ENCODE measurements around the gene MSH3. TPM values are rescaled to one million over a fixed set of nuclear protein-coding genes. Genes with fewer than 3 reads are reported as not detected.
A peak's percentile ranks its signal among the peaks of the same experiment; 100 is the strongest.

MSH3 gene
- total and polyA plus RNA-seq, 12 donors: 2.6 to 15.1 (median 11.6) TPM

DNA sequence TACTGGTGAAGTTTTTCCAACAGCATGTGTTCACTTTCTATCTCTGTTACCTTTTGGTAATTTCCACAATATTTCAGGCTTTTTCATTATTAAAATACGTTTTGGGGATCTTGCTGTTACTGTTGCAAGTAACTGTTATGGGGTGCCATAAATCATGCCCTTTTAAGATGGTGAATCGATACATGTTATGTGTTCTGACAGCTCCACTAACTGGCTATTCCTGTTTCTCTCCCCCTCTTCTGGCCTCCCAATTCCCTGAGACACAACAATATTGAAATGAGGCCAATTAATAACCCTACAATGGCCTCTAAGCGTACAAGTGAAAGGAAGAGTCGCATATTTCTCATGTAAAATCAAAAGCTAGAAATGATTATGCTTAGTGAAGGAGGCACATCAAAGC, 13.1 kb upstream of the MSH3 start:
- no peak for DNase-seq
- no peaks in the 10 kb centered on the region for H3K4me1 ChIP-seq

DNA sequence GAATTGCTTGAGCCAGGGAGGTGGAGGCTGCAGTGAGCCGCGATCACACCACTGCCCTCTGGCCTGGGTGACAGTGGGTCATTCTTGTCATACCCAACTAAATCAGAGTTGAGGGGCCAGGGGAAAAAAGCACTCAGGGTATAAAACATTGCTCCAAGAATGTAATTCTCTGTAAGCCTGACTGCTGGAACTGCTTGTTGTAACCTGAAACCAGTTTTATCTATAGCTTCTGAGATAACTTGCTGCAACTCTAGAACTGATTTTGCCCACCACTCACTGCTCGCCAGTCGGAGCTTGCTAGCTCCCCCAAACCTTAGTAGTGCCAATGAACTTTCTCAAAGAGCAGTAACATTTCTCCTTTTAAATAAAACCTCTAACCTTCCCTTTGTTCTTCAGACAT, 9.6 kb upstream of the MSH3 start:
- intact Hi-C loops (cut with DNase I): no loop called here
- DNase-seq: no peak
- WGBS, 2 donors: 40 to 62% methylated on average over 4 of the region's 4 CpGs
- H3K27ac ChIP-seq: no peak overlapping the region
- TF ChIP-seq, protein P1, sequence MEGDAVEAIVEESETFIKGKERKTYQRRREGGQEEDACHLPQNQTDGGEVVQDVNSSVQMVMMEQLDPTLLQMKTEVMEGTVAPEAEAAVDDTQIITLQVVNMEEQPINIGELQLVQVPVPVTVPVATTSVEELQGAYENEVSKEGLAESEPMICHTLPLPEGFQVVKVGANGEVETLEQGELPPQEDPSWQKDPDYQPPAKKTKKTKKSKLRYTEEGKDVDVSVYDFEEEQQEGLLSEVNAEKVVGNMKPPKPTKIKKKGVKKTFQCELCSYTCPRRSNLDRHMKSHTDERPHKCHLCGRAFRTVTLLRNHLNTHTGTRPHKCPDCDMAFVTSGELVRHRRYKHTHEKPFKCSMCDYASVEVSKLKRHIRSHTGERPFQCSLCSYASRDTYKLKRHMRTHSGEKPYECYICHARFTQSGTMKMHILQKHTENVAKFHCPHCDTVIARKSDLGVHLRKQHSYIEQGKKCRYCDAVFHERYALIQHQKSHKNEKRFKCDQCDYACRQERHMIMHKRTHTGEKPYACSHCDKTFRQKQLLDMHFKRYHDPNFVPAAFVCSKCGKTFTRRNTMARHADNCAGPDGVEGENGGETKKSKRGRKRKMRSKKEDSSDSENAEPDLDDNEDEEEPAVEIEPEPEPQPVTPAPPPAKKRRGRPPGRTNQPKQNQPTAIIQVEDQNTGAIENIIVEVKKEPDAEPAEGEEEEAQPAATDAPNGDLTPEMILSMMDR (IDR thresholded peaks at IDR 0.05): no peak
- H3K27me3 ChIP-seq: no peaks in the 10 kb centered on the region
- no peak overlapping the region for H3K4me3 ChIP-seq
- H3K4me1 ChIP-seq: no peaks in the 10 kb centered on the region
- peaks cover 0 to 89% (median 0%) of the 10 kb centered on the region in 9 donors for H3K36me3 ChIP-seq
- no peak for ATAC-seq
- no peaks in the 10 kb centered on the region for H3K9me3 ChIP-seq

More for the DNA sequence above, 13.1 kb upstream of the MSH3 start:
- no peak overlapping the region for H3K4me3 ChIP-seq
- no peak overlapping the region for H3K27ac ChIP-seq
- ATAC-seq: no peak
- TF ChIP-seq, protein P1 (IDR thresholded peaks at IDR 0.05): no peak
- WGBS, 2 donors: 94 to 98% methylated on average over 4 of the region's 4 CpGs
- H3K27me3 ChIP-seq: no peaks in the 10 kb centered on the region
- peaks cover 0 to 88% (median 0%) of the 10 kb centered on the region in 9 donors for H3K36me3 ChIP-seq
- intact Hi-C loops (cut with DNase I): no loop called here
- H3K9me3 ChIP-seq: no peaks in the 10 kb centered on the region

DNA sequence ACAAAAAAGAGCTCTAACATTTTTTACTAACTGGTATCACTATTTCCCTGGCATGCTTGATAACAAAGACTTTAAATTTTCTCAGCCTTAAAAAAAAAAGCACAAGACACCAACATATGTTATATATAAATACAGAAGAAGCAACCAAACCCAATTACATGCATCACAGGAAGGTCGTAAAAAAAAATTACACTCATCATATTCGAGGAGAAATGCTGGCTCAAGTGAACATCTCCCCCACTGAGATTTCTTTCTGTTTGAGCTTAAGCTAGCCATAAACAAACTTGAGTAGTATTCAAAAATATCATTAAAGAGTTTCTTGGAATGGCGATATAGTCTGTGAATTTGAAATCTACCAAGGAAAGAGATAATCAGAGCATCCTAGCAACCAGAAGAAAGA, 7.5 kb upstream of the MSH3 start:
- H3K4me1 ChIP-seq: no peaks in the 10 kb centered on the region
- no peak for ATAC-seq
- peaks cover 0 to 69% (median 0%) of the 10 kb centered on the region in 9 donors for H3K36me3 ChIP-seq
- DNase-seq: no peak
- H3K9me3 ChIP-seq: no peaks in the 10 kb centered on the region
- 85 to 87% methylated on average over 3 of the region's 3 CpGs for WGBS, 2 donors
- intact Hi-C loops (cut with DNase I): no loop called here
- TF ChIP-seq, protein P1 (IDR thresholded peaks at IDR 0.05): no peak
- H3K27ac ChIP-seq: no peak overlapping the region
- no peaks in the 10 kb centered on the region for H3K27me3 ChIP-seq
- H3K4me3 ChIP-seq: no peak overlapping the region

DNA sequence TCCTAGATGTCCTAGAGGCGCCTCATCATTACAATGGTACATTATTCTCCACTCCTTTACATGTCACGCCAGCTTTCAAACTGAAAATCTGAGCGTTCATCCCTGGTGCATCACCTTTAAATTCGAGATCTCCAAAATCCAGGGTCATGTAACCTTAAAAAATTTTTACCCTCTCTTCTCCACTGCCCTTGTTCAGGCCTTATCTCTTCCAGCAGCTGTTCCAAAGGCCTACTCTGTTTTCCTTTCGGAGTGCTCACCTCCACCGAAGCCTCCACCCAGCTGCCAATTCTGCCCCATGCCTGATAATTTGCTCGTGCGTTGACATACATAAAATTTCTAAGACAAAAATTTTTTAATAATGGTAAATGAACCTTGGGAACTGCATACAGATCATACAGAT, 950 bp upstream of the MSH3 start:
- peak overlapping the region in 7 of 10 donors; percentile 20 to 100 (median 94) for H3K4me3 ChIP-seq
- peaks cover 0 to 30% (median 13%) of the 10 kb centered on the region in 9 donors for H3K36me3 ChIP-seq
- 37 to 42% methylated on average over 8 of the region's 8 CpGs for WGBS, 2 donors
- no peaks in the 10 kb centered on the region for H3K9me3 ChIP-seq
- H3K27ac ChIP-seq: peak overlapping the region in 1 of 10 donors; percentile 59
- DNase-seq (no peak), ATAC-seq (no peak)
- TF ChIP-seq, protein P1 (IDR thresholded peaks at IDR 0.05): no peak
- peaks cover 0 to 27% (median 18%) of the 10 kb centered on the region in 9 donors for H3K4me1 ChIP-seq
- intact Hi-C loops (cut with DNase I): loop anchor here in 1 of 10 donors (10.0 kb wide), 1 partner anchor 169 kb away; the partner anchor contains the start of gene FAM151B
- no peaks in the 10 kb centered on the region for H3K27me3 ChIP-seq

All from heart right ventricle (tissue), 16 donors.